WTC11 (cell line): ENCODE data around the gene AQP12B. TPM values are rescaled to one million over a fixed set of nuclear protein-coding genes. Genes with fewer than 3 reads are reported as not detected.
A peak's percentile ranks its signal among the peaks of the same experiment; 100 is the strongest.

Experiments
- ATAC-seq: fragments of 200-7000 bp; cut with Tn5 transposase; 2 replicates; pipeline ENCODE4 v1.10.0; 2021; ENCODE audit warnings: mild to moderate bottlenecking, moderate library complexity
- CTCF ChIA-PET: fragments of 300-600 bp; sonication (Branson Sonifier 250); formaldehyde crosslinking; loops from one replicate; lab custom pipeline; 2021; ENCODE audit warnings: antibody characterized with exemption; lab: Charles Lee
- POLR2A ChIA-PET: fragments of 350-600 bp; sonication (Branson Sonifier 250); formaldehyde crosslinking; loops from one replicate; lab custom pipeline; 2021; ENCODE audit warnings: antibody characterized with exemption; lab: Charles Lee
- DNase-seq: peaks from one replicate; pipeline ENCODE4 v3.0.0; 2021; ENCODE audit warnings: low spot score
- H3K27ac Mint-ChIP-seq: 2 replicates; pipeline ENCODE4 v1.8.0; 2021; ENCODE audit warnings: mixed read lengths
- H3K27me3 Mint-ChIP-seq: 2 replicates; pipeline ENCODE4 v1.8.0; 2021; ENCODE audit warnings: low read depth, mild to moderate bottlenecking, moderate library complexity, mixed read lengths
- H3K36me3 Mint-ChIP-seq: 2 replicates; pipeline ENCODE4 v1.8.0; 2021; ENCODE audit warnings: mixed read lengths
- H3K4me1 Mint-ChIP-seq: 2 replicates; pipeline ENCODE4 v1.8.0; 2022; ENCODE audit warnings: mixed read lengths
- H3K4me3 Mint-ChIP-seq: 2 replicates; pipeline ENCODE4 v1.8.0; 2021; ENCODE audit warnings: mild to moderate bottlenecking, moderate library complexity, mixed read lengths
- H3K9me3 Mint-ChIP-seq: 2 replicates; pipeline ENCODE4 v1.8.0; 2021; ENCODE audit warnings: mixed read lengths
- ELF4 ChIP-seq: sonication (generic); formaldehyde crosslinking; IDR thresholded peaks from 2 replicates; pipeline ENCODE4 v1.8.1; 2022; ENCODE audit warnings: low read depth, mild to moderate bottlenecking, moderate library complexity, missing genetic modification reagents
- ETV6 ChIP-seq: sonication (generic); formaldehyde crosslinking; IDR thresholded peaks from 2 replicates; pipeline ENCODE4 v1.8.1; 2022; ENCODE audit warnings: mild to moderate bottlenecking, missing genetic modification reagents
- FOXP1 ChIP-seq: sonication (generic); formaldehyde crosslinking; IDR thresholded peaks from 2 replicates; pipeline ENCODE4 v1.8.0; 2022; ENCODE audit warnings: missing genetic modification reagents, mild to moderate bottlenecking, moderate library complexity, borderline replicate concordance
- MYBL2 ChIP-seq: sonication (generic); formaldehyde crosslinking; IDR thresholded peaks from 2 replicates; pipeline ENCODE4 v1.8.1; 2023; ENCODE audit warnings: mild to moderate bottlenecking, moderate library complexity, missing genetic modification reagents
- NFYB ChIP-seq: sonication (generic); formaldehyde crosslinking; conservative IDR thresholded peaks from 2 replicates; pipeline ENCODE4 v1.8.0; 2022; ENCODE audit warnings: low read depth, missing genetic modification reagents
- PRRX2 ChIP-seq: fragments of 250-450 bp; sonication (Bioruptor Pico); IDR thresholded peaks from 2 replicates; pipeline ENCODE4 v1.8.0; 2021; ENCODE audit warnings: mild to moderate bottlenecking
- USF1 ChIP-seq: sonication (generic); formaldehyde crosslinking; IDR thresholded peaks from 2 replicates; pipeline ENCODE4 v1.8.0; 2022; ENCODE audit warnings: mild to moderate bottlenecking, missing genetic modification reagents
- ZNF317 ChIP-seq: sonication (generic); formaldehyde crosslinking; IDR thresholded peaks from 2 replicates; pipeline ENCODE4 v1.8.1; 2023; ENCODE audit warnings: low read depth, mild to moderate bottlenecking, moderate library complexity, missing genetic modification reagents, borderline replicate concordance
- ZNF423 ChIP-seq: fragments of 250-450 bp; sonication (Bioruptor Pico); IDR thresholded peaks from 2 replicates; pipeline ENCODE4 v2.1.2; 2022; ENCODE audit warnings: mild to moderate bottlenecking, moderate library complexity
- ZNF425 ChIP-seq: fragments of 250-450 bp; sonication (Bioruptor Pico); conservative IDR thresholded peaks from 2 replicates; pipeline ENCODE4 v1.9.0; 2021; ENCODE audit warnings: mild to moderate bottlenecking
- ZNF671 ChIP-seq: fragments of 250-450 bp; sonication (Bioruptor Pico); IDR thresholded peaks from 2 replicates; pipeline ENCODE4 v1.8.0; 2021; ENCODE audit warnings: mild to moderate bottlenecking
- total RNA-seq: library from RNA; stranded (reverse); gene quantifications from 3 replicates; pipeline ENCODE4 v1.2.3, GENCODE V29; 2021
- TF ChIP-seq, protein P1 (sequence below): sonication (generic); formaldehyde crosslinking; conservative IDR thresholded peaks from 2 replicates; pipeline ENCODE4 v1.8.1; 2023; ENCODE audit warnings: mild to moderate bottlenecking, low read depth, missing genetic modification reagents, moderate library complexity
- TF ChIP-seq, protein P2 (sequence below): sonication (generic); formaldehyde crosslinking; IDR thresholded peaks from 2 replicates; pipeline ENCODE4 v1.8.1; 2022; ENCODE audit warnings: mild to moderate bottlenecking, missing genetic modification reagents, moderate library complexity, borderline replicate concordance
- TF ChIP-seq, protein P3 (sequence below): sonication (generic); formaldehyde crosslinking; IDR thresholded peaks from 2 replicates; pipeline ENCODE4 v1.8.0; 2022; ENCODE audit warnings: mild to moderate bottlenecking, missing genetic modification reagents

Gene AQP12B
- total RNA-seq, 1 experiment from 2014 or later: not detected

- H3K27me3 Mint-ChIP-seq: no peaks in the 10 kb centered on the region
Measured at GRCh38 chr2:240716130-240716798, 33.6 kb upstream of the AQP12B start.

GRCh38 chr2:240714747-240715725 is 32.4 kb upstream of the AQP12B start:
- POLR2A ChIA-PET: interaction anchor here (1.3 to 1.4 kb wide), 2 partner anchors 16 to 37 kb away, joined by 3 to 4 read pairs; no protein-coding TSS in a partner anchor
- Mint-ChIP-seq H3K27me3 (no peaks in the 10 kb centered on the region), H3K27ac (peak overlapping the region; percentile 36), H3K9me3 (no peaks in the 10 kb centered on the region), H3K36me3 (peaks cover 9% of the 10 kb centered on the region; the same call in 1 of the 2 replicates), H3K4me1 (no peaks in the 10 kb centered on the region), H3K4me3 (no peak overlapping the region)
- ATAC-seq: peak; percentile 13; the same call in 1 of the 2 replicates
- DNase-seq: no peak
- TF ChIP-seq ZNF425 (CRISPR knock-in tag) (no peak), FOXP1 (0 out of 2 replicates have a peak, but pooled peaks have one; percentile 25)
- CTCF ChIA-PET: interaction anchor here (0.6 to 1.5 kb wide), 6 partner anchors 8 to 463 kb away, joined by 3 to 4 read pairs (median 3); no protein-coding TSS in a partner anchor

More at GRCh38 chr2:240716130-240716798, 33.6 kb upstream of the AQP12B start:
- TF ChIP-seq ETV6 (CRISPR knock-in tag) (no peak), ZNF423 (no peak), USF1 (CRISPR knock-in tag) (no peak)
- TF ChIP-seq, protein P1, sequence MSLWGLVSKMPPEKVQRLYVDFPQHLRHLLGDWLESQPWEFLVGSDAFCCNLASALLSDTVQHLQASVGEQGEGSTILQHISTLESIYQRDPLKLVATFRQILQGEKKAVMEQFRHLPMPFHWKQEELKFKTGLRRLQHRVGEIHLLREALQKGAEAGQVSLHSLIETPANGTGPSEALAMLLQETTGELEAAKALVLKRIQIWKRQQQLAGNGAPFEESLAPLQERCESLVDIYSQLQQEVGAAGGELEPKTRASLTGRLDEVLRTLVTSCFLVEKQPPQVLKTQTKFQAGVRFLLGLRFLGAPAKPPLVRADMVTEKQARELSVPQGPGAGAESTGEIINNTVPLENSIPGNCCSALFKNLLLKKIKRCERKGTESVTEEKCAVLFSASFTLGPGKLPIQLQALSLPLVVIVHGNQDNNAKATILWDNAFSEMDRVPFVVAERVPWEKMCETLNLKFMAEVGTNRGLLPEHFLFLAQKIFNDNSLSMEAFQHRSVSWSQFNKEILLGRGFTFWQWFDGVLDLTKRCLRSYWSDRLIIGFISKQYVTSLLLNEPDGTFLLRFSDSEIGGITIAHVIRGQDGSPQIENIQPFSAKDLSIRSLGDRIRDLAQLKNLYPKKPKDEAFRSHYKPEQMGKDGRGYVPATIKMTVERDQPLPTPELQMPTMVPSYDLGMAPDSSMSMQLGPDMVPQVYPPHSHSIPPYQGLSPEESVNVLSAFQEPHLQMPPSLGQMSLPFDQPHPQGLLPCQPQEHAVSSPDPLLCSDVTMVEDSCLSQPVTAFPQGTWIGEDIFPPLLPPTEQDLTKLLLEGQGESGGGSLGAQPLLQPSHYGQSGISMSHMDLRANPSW (CRISPR knock-in tag): no peak
- TF ChIP-seq, all 79 proteins: peak for 0
- POLR2A ChIA-PET: interaction anchor here (1.4 kb wide), 1 partner anchor 36 kb away, joined by 4 read pairs; no protein-coding TSS in a partner anchor
- peaks cover 14% of the 10 kb centered on the region; the same call in 1 of the 2 replicates for H3K36me3 Mint-ChIP-seq
- H3K4me1 Mint-ChIP-seq: no peaks in the 10 kb centered on the region
- no peak overlapping the region for H3K4me3 Mint-ChIP-seq
- no peaks in the 10 kb centered on the region for H3K9me3 Mint-ChIP-seq
- CTCF ChIA-PET: no interaction called here
- ATAC-seq (no peak), DNase-seq (no peak)
- peak overlapping the region; percentile 64 for H3K27ac Mint-ChIP-seq

GRCh38 chr2:240713928-240714746 is 31.5 kb upstream of the AQP12B start:
- peak overlapping the region; percentile 63; the same call in 1 of the 2 replicates for H3K27ac Mint-ChIP-seq
- ATAC-seq: no peak
- no peaks in the 10 kb centered on the region for H3K4me1 Mint-ChIP-seq
- H3K4me3 Mint-ChIP-seq: no peak overlapping the region
- no peak for DNase-seq
- ChIA-PET CTCF (interaction anchor here (0.6 to 1.5 kb wide), 5 partner anchors 9 to 464 kb away, joined by 3 to 4 read pairs (median 3); no protein-coding TSS in a partner anchor), POLR2A (interaction anchor here (1.3 kb wide), 1 partner anchor 17 kb away, joined by 3 read pairs; no protein-coding TSS in a partner anchor)
- no peaks in the 10 kb centered on the region for H3K9me3 Mint-ChIP-seq
- no peaks in the 10 kb centered on the region for H3K27me3 Mint-ChIP-seq
- peaks cover 8% of the 10 kb centered on the region; the same call in 1 of the 2 replicates for H3K36me3 Mint-ChIP-seq
- TF ChIP-seq PRRX2 (CRISPR knock-in tag): no peak
- no peak for TF ChIP-seq NFYB (CRISPR knock-in tag)
- TF ChIP-seq, protein P2, sequence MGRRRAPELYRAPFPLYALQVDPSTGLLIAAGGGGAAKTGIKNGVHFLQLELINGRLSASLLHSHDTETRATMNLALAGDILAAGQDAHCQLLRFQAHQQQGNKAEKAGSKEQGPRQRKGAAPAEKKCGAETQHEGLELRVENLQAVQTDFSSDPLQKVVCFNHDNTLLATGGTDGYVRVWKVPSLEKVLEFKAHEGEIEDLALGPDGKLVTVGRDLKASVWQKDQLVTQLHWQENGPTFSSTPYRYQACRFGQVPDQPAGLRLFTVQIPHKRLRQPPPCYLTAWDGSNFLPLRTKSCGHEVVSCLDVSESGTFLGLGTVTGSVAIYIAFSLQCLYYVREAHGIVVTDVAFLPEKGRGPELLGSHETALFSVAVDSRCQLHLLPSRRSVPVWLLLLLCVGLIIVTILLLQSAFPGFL: no peak
- no peak for TF ChIP-seq ZNF317 (CRISPR knock-in tag)
- no peak for TF ChIP-seq USF1 (CRISPR knock-in tag)
- no peak for TF ChIP-seq ZNF671 (CRISPR knock-in tag)
- TF ChIP-seq ELF4 (CRISPR knock-in tag): no peak
- TF ChIP-seq, protein P3, sequence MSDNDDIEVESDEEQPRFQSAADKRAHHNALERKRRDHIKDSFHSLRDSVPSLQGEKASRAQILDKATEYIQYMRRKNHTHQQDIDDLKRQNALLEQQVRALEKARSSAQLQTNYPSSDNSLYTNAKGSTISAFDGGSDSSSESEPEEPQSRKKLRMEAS (CRISPR knock-in tag): no peak
- no peak for TF ChIP-seq MYBL2
